Sigmoid colon (tissue), 7 donors: ENCODE results near the gene TTLL11. TPM values are rescaled to one million over a fixed set of nuclear protein-coding genes. Genes with fewer than 3 reads are reported as not detected.

Experiments
- DNase-seq: peaks from one replicate; pipeline ENCODE4 v3.0.0-alpha.2; 2019
- H3K27ac ChIP-seq, 4 donors: fragments of 200-600 bp; sonication (generic); one replicate each; pipeline ENCODE4 v1.5.1; 2016 to 2019; ENCODE audit warnings: mild to moderate bottlenecking in 1 of 4
- H3K27me3 ChIP-seq, 3 donors: fragments of 200-600 bp; sonication (generic); one replicate each; pipeline ENCODE4 v1.5.1; 2019; ENCODE audit warnings: mild to moderate bottlenecking in 1 of 3
- H3K36me3 ChIP-seq, 4 donors: fragments of 200-600 bp; sonication (generic); one replicate each; pipeline ENCODE4 v1.5.1; 2016 to 2019
- H3K4me1 ChIP-seq, 4 donors: fragments of 200-600 bp; sonication (generic); one replicate each; pipeline ENCODE4 v1.5.1; 2017 to 2019
- H3K4me3 ChIP-seq, 4 donors: fragments of 200-600 bp; sonication (generic); one replicate each; pipeline ENCODE4 v1.5.1; 2017 to 2019; ENCODE audit warnings: mild to moderate bottlenecking in 2 of 4, moderate library complexity in 1 of 4
- H3K9me3 ChIP-seq, 4 donors: fragments of 200-600 bp in 3 of 4; sonication (generic) in 3 of 4; one replicate each; pipeline versions ENCODE4 v1.5.1 to v1.6.1; 2013 to 2019
- CTCF ChIP-seq, 4 experiments: fragments of 450-650 bp in 3 of 4; fragments of 200-600 bp in 1 of 4; IDR thresholded peaks; one replicate each; pipeline ENCODE4 v1.5.1; 2016 to 2019; ENCODE audit warnings: antibody characterized with exemption in 4 of 4, mild to moderate bottlenecking in 3 of 4, moderate library complexity in 2 of 4
- EP300 ChIP-seq, 4 donors: sonication (generic); formaldehyde crosslinking; IDR thresholded peaks; one replicate each; pipeline ENCODE4 v1.6.1; 2017; ENCODE audit warnings: antibody characterized with exemption in 4 of 4
- POLR2A ChIP-seq, 2 donors: fragments of 450-650 bp; IDR thresholded peaks; one replicate each; pipeline ENCODE4 v1.6.1; 2016; ENCODE audit warnings: antibody characterized with exemption in 2 of 2, mild to moderate bottlenecking in 2 of 2, moderate library complexity in 2 of 2
- POLR2AphosphoS5 ChIP-seq, 4 donors: sonication (generic); formaldehyde crosslinking; IDR thresholded peaks; one replicate each; pipeline ENCODE4 v1.6.1; 2017; ENCODE audit warnings: antibody characterized with exemption in 4 of 4
- WGBS, 2 donors: extraction: QIAGEN DNeasy Blood & Tissue Kit; methylation state at CpG; one replicate each; pipeline ENCODE4 v1.1.7; 2013; 5-methylcytosine and 5-hydroxymethylcytosine counted together
- intact Hi-C: fragments of 100-400 bp; cut with DNase I; formaldehyde crosslinking; loops from one replicate; pipeline ENCODE4 v1.15.1; 2023
- polyA plus RNA-seq, 3 donors: library from polyadenylated mRNA; stranded (reverse); fragments of 200-250 nt; gene quantifications; one replicate each; pipeline ENCODE4 v1.2.3, GENCODE V29; 2013
- total RNA-seq, 4 donors: library from RNA; depleted of rRNA; stranded (reverse); fragments of >200 nt; gene quantifications; one replicate each; pipeline ENCODE4 v1.1.0, GENCODE V29; 2016
- donor health status: healthy with polysubstance abuse.
- donor health status: Bipolar disorder and iron deficiency.
- donor health status: healthy.

Gene TTLL11
- total and polyA plus RNA-seq, 7 donors, result 4.2 to 40.7 (median 27.6) TPM

- TF ChIP-seq EP300 (IDR thresholded peaks at IDR 0.05) (no peak), CTCF (IDR thresholded peaks at IDR 0.05) (no peak), POLR2A (IDR thresholded peaks at IDR 0.05) (no peak), POLR2AphosphoS5 (IDR thresholded peaks at IDR 0.05) (no peak)
- no peaks in the 10 kb centered on the region for H3K27me3 ChIP-seq
- H3K27ac ChIP-seq, result no peak overlapping the region
- H3K9me3 ChIP-seq, result no peaks in the 10 kb centered on the region
- intact Hi-C loops, result loop anchor here (10.0 kb wide), 1 partner anchor 181 kb away; no protein-coding TSS in a partner anchor
- no peak overlapping the region for H3K4me3 ChIP-seq
- H3K36me3 ChIP-seq, result peaks cover 0 to 22% (median 0%) of the 10 kb centered on the region in 4 donors
- no peak for DNase-seq
- WGBS, 2 donors, result 95 to 97% methylated on average over 7 of the region's 7 CpGs
- H3K4me1 ChIP-seq, result peaks cover 0 to 8% (median 1%) of the 10 kb centered on the region in 4 donors
Measured at GRCh38 chr9:121865884-121866283, 227.2 kb downstream of the TTLL11 start.

GRCh38 chr9:121865060-121865459 lies 228.0 kb downstream of the TTLL11 start:
- WGBS, 2 donors, result 89% methylated on average over 6 of the region's 6 CpGs
- intact Hi-C loops, result loop anchor here (10.0 kb wide), 1 partner anchor 180 kb away; no protein-coding TSS in a partner anchor
- DNase-seq, result no peak
- Histone ChIP-seq H3K4me1 (peaks cover 0 to 12% (median 3%) of the 10 kb centered on the region in 4 donors), H3K4me3 (no peak overlapping the region), H3K36me3 (peaks cover 0 to 21% (median 0%) of the 10 kb centered on the region in 4 donors), H3K9me3 (no peaks in the 10 kb centered on the region), H3K27ac (no peak overlapping the region), H3K27me3 (no peaks in the 10 kb centered on the region)
- no peak for TF ChIP-seq POLR2A (IDR thresholded peaks at IDR 0.05)
- no peak for TF ChIP-seq POLR2AphosphoS5 (IDR thresholded peaks at IDR 0.05)
- TF ChIP-seq CTCF (IDR thresholded peaks at IDR 0.05), result no peak
- TF ChIP-seq EP300 (IDR thresholded peaks at IDR 0.05), result no peak

- Histone ChIP-seq H3K4me3 (no peak overlapping the region), H3K9me3 (no peaks in the 10 kb centered on the region), H3K27ac (no peak overlapping the region), H3K27me3 (no peaks in the 10 kb centered on the region), H3K36me3 (peaks cover 0 to 22% (median 0%) of the 10 kb centered on the region in 4 donors), H3K4me1 (peaks cover 0 to 12% (median 3%) of the 10 kb centered on the region in 4 donors)
- intact Hi-C loops, result loop anchor here (10.0 kb wide), 1 partner anchor 179 kb away; no protein-coding TSS in a partner anchor
- DNase-seq, result no peak
- TF ChIP-seq EP300 (IDR thresholded peaks at IDR 0.05), result no peak
- no peak for TF ChIP-seq POLR2A (IDR thresholded peaks at IDR 0.05)
- no peak for TF ChIP-seq POLR2AphosphoS5 (IDR thresholded peaks at IDR 0.05)
- no peak for TF ChIP-seq CTCF (IDR thresholded peaks at IDR 0.05)
- WGBS, 2 donors, result 93% methylated on average over 2 of the region's 2 CpGs
Measured at GRCh38 chr9:121863955-121864354, 229.2 kb downstream of the TTLL11 start.

- DNase-seq, result no peak
- H3K27ac ChIP-seq, result no peak overlapping the region
- H3K4me1 ChIP-seq, result peaks cover 0 to 12% (median 3%) of the 10 kb centered on the region in 4 donors
- H3K27me3 ChIP-seq, result no peaks in the 10 kb centered on the region
- no peaks in the 10 kb centered on the region for H3K9me3 ChIP-seq
- intact Hi-C loops, result loop anchor here (10.0 kb wide), 1 partner anchor 178 kb away; no protein-coding TSS in a partner anchor
- peaks cover 0 to 21% (median 0%) of the 10 kb centered on the region in 4 donors for H3K36me3 ChIP-seq
- TF ChIP-seq CTCF (IDR thresholded peaks at IDR 0.05), result no peak
- no peak overlapping the region for H3K4me3 ChIP-seq
- 93 to 95% methylated on average over 19 of the region's 19 CpGs for WGBS, 2 donors
Measured at GRCh38 chr9:121862371-121863332, 230.5 kb downstream of the TTLL11 start.
